Fibroblast of lung (primary cell): Measurements from ENCODE around the gene LPCAT1. TPM values are rescaled to one million over a fixed set of nuclear protein-coding genes. Genes with fewer than 3 reads are reported as not detected.

Experiments used
- DNase-seq, 2 donors: peaks; one replicate each; pipeline versions ENCODE4 v3.0.0 to v3.0.0-alpha.2; 2010; ENCODE audit warnings: low read depth in 2 of 2
- H2AFZ ChIP-seq: 2 replicates; pipeline ENCODE4 v1.5.1; 2012; ENCODE audit warnings: low read length, control low read depth, inconsistent platforms
- H3K27ac ChIP-seq: 2 replicates; pipeline ENCODE4 v1.5.1; 2011; ENCODE audit warnings: low read length, control low read depth; ENCODE audit not compliant: insufficient read depth
- H3K27me3 ChIP-seq: 2 replicates; pipeline ENCODE4 v1.5.1; 2011; ENCODE audit warnings: mild to moderate bottlenecking, low read length; ENCODE audit not compliant: control insufficient read depth, insufficient read depth
- H3K36me3 ChIP-seq: 2 replicates; pipeline ENCODE4 v1.5.1; 2011; ENCODE audit warnings: low read length; ENCODE audit not compliant: control insufficient read depth, insufficient read depth
- H3K4me1 ChIP-seq: 2 replicates; pipeline ENCODE4 v1.5.1; 2011; ENCODE audit warnings: low read length; ENCODE audit not compliant: control insufficient read depth, insufficient read depth; ENCODE audit errors: extremely low read depth
- H3K4me2 ChIP-seq: 2 replicates; pipeline ENCODE4 v1.5.1; 2011; ENCODE audit warnings: low read length, control low read depth; ENCODE audit not compliant: insufficient read depth; ENCODE audit errors: extremely low read depth
- H3K4me3 ChIP-seq, 4 experiments: fragments of 200-600 bp in 1 of 4; sonication (generic) in 1 of 4; replicated peaks in 1 of 4; 2 replicates each; pipeline ENCODE4 v1.5.1; 2011 to 2016; ENCODE audit warnings: low read length in 4 of 4, low read depth in 3 of 4, mild to moderate bottlenecking in 3 of 4, control low read depth in 2 of 4, inconsistent platforms in 1 of 4, mixed read lengths in 1 of 4; ENCODE audit not compliant: insufficient read depth in 1 of 4; ENCODE audit errors: control extremely low read depth in 1 of 4
- H3K79me2 ChIP-seq: 2 replicates; pipeline ENCODE4 v1.5.1; 2012; ENCODE audit warnings: mild to moderate bottlenecking, low read length, inconsistent platforms; ENCODE audit not compliant: control insufficient read depth, insufficient read depth
- H3K9ac ChIP-seq: 2 replicates; pipeline ENCODE4 v1.5.1; 2011; ENCODE audit warnings: mild to moderate bottlenecking, low read length, control low read depth; ENCODE audit not compliant: insufficient read depth
- H3K9me3 ChIP-seq: 2 replicates; pipeline ENCODE4 v1.5.1; 2012; ENCODE audit warnings: low read depth, low read length; ENCODE audit not compliant: control insufficient read depth, insufficient read depth
- H4K20me1 ChIP-seq: 2 replicates; pipeline ENCODE4 v1.5.1; 2011; ENCODE audit warnings: low read length; ENCODE audit not compliant: control insufficient read depth, insufficient read depth; ENCODE audit errors: extremely low read depth
- CTCF ChIP-seq, 2 donors: IDR thresholded peaks in 1 of 2; conservative IDR thresholded peaks in 1 of 2; 1 replicate in 1 of 2; 2 replicates in 1 of 2; pipeline ENCODE4 v1.5.1; 2011 to 2012; ENCODE audit warnings: low read length in 2 of 2, control low read depth in 1 of 2, inconsistent platforms in 1 of 2, low read depth in 1 of 2, mild to moderate bottlenecking in 1 of 2
- EZH2 ChIP-seq: IDR thresholded peaks from 2 replicates; pipeline ENCODE4 v1.5.1; 2012; ENCODE audit warnings: low read length, control low read depth, mild to moderate bottlenecking; ENCODE audit errors: missing control alignments
- polyA plus RNA-seq, 2 donors: library from polyadenylated mRNA; depleted of rRNA in 1 of 2; stranded (reverse) in 1 of 2; unstranded in 1 of 2; fragments of >200 nt; gene quantifications; 2 replicates each; pipeline ENCODE4 v1.2.1, GENCODE V29; 2011 to 2012; ENCODE audit warnings: missing spikeins in 1 of 2
- total RNA-seq: library from RNA; depleted of rRNA; stranded (reverse); fragments of >200 nt; gene quantifications from 2 replicates; pipeline ENCODE4 v1.2.1, GENCODE V29; 2014

Gene LPCAT1
- total and polyA plus RNA-seq, 2 donors (not counting 1 experiment from before 2014, with no cell fraction given), result 50.8 to 65.2 TPM

DNA sequence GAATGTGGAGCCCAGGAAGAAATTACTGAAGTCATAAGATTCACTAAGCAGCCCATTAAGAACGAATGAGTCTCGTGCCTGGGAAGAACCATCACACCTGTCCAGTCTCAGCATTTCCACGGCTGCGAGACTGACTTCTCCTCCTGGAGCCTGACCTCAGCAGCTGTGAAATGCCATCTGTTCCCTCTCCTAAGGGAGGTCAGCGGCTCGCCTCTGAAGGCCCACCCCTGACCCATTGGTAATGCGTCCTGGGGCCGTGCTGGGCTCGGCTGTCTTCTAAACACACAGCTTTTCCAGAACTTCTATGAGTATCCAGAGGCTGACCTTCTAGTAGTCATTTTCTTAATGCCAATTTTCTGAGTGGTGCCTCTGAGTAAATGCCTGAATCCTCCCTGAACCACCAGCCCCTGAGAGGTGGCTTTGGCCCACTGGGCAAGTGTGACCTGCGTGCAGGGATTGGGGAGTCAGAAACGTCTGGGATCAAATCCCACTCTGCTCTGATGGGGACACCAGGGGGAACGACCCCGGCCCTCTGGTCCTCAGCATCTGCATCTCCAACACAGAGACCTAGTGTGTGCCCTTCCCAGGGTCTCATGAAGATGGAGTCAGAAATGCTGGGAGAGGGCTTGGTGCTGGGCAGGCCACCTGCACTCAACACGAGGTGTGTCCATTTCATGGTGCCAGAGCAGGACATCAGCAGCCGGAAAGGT is 84.2 kb downstream of the LPCAT1 start:
- Histone ChIP-seq H3K27me3 (peaks cover 12% of the 10 kb centered on the region), H4K20me1 (no peaks in the 10 kb centered on the region), H3K27ac (no peak overlapping the region), H3K79me2 (no peaks in the 10 kb centered on the region), H3K4me1 (no peaks in the 10 kb centered on the region), H3K4me3 (no peak overlapping the region), H3K9me3 (no peaks in the 10 kb centered on the region), H3K9ac (no peak overlapping the region), H3K36me3 (no peaks in the 10 kb centered on the region), H3K4me2 (no peak overlapping the region), H2AFZ (no peak overlapping the region)
- DNase-seq, result no peak
- no peak for TF ChIP-seq EZH2
- no peak for TF ChIP-seq CTCF (conservative IDR thresholded peaks at IDR 0.05 in 1 of 2, IDR thresholded peaks at IDR 0.05 in 1 of 2; ENCODE audit: low read depth in 1 of 2, low read length in 2 of 2)

DNA sequence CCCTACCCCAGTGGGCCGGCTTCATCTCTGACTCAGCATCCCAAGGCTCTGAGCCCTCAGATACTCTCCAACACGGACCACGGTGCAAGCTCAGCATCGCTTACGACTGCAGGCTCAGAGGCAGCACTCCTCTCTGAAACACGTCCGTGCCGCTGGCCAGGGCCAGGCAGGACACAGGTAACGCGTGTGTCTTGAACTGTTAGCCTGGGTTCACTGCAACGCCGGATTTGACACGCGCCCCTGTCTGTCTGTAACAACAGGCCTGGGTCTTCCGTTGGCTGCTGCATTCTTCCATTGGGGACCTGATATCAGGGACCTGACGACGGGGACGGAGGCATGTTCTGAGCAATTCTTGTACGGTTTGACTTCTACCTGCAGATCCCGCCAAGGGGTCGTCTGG is 84.9 kb downstream of the LPCAT1 start:
- no peak overlapping the region for H3K27ac ChIP-seq
- H3K4me1 ChIP-seq, result no peaks in the 10 kb centered on the region

More for the DNA sequence above, 84.9 kb downstream of the LPCAT1 start:
- Histone ChIP-seq H3K27me3 (peaks cover 6% of the 10 kb centered on the region), H3K79me2 (no peaks in the 10 kb centered on the region), H3K9me3 (no peaks in the 10 kb centered on the region), H3K9ac (no peak overlapping the region), H3K4me2 (no peak overlapping the region), H4K20me1 (no peaks in the 10 kb centered on the region), H3K36me3 (no peaks in the 10 kb centered on the region), H3K4me3 (no peak overlapping the region), H2AFZ (no peak overlapping the region)
- no peak for DNase-seq
- TF ChIP-seq EZH2, result no peak
- TF ChIP-seq CTCF (conservative IDR thresholded peaks at IDR 0.05 in 1 of 2, IDR thresholded peaks at IDR 0.05 in 1 of 2; ENCODE audit: low read depth in 1 of 2, low read length in 2 of 2), result no peak
